Bronchial epithelial cell (primary cell): ENCODE data around the gene SH3GL3. TPM values are rescaled to one million over a fixed set of nuclear protein-coding genes. Genes with fewer than 3 reads are reported as not detected.

Source experiments
- DNase-seq: peaks from one replicate; pipeline ENCODE4 v3.0.0-alpha.2; 2010; ENCODE audit warnings: low read depth
- FAIRE-seq: peaks from 2 replicates; lab custom pipeline; 2011; peaks lifted over from hg19 to GRCh38; lab: Jason Lieb, UNC
- H3K27me3 ChIP-seq: 2 replicates; pipeline ENCODE4 v1.5.1; 2011; ENCODE audit warnings: low read length; ENCODE audit not compliant: control insufficient read depth, insufficient read depth
- H3K36me3 ChIP-seq: 2 replicates; pipeline ENCODE4 v1.5.1; 2011; ENCODE audit warnings: low read length; ENCODE audit not compliant: control insufficient read depth, insufficient read depth
- H3K4me3 ChIP-seq: 2 replicates; pipeline ENCODE4 v1.5.1; 2011; ENCODE audit warnings: mild to moderate bottlenecking, low read depth, low read length, control low read depth
- CTCF ChIP-seq: IDR thresholded peaks from 2 replicates; pipeline ENCODE4 v1.5.1; 2011; ENCODE audit warnings: mild to moderate bottlenecking, moderate library complexity, low read length, control low read depth, inconsistent platforms; ENCODE audit not compliant: insufficient read depth, severe bottlenecking
- total RNA-seq: library from RNA; depleted of rRNA; stranded (reverse); fragments of >200 nt; gene quantifications from 2 replicates; pipeline ENCODE4 v1.2.1, GENCODE V29; 2014

SH3GL3 gene
- total RNA-seq, 1 donor from 2014 or later, result 1.1 TPM

- Histone ChIP-seq H3K36me3 (no peaks in the 10 kb centered on the region), H3K4me3 (no peak overlapping the region), H3K27me3 (no peaks in the 10 kb centered on the region)
- DNase-seq (no peak), FAIRE-seq (no peak)
- no peak for TF ChIP-seq CTCF
Observed at GRCh38 chr15:83558146-83558545, 111.0 kb downstream of the SH3GL3 start.

GRCh38 chr15:83559310-83559966 lies 112.3 kb downstream of the SH3GL3 start:
- no peaks in the 10 kb centered on the region for H3K27me3 ChIP-seq
- TF ChIP-seq CTCF, result peak; percentile 76
- peak; percentile 90 for FAIRE-seq
- DNase-seq, result peak; percentile 78
- no peaks in the 10 kb centered on the region for H3K36me3 ChIP-seq
- H3K4me3 ChIP-seq, result no peak overlapping the region

- no peaks in the 10 kb centered on the region for H3K27me3 ChIP-seq
- no peak overlapping the region for H3K4me3 ChIP-seq
- TF ChIP-seq CTCF, result no peak
- no peaks in the 10 kb centered on the region for H3K36me3 ChIP-seq
- no peak for FAIRE-seq
- DNase-seq, result no peak
Observed at GRCh38 chr15:83561661-83562060, 114.5 kb downstream of the SH3GL3 start.

DNA sequence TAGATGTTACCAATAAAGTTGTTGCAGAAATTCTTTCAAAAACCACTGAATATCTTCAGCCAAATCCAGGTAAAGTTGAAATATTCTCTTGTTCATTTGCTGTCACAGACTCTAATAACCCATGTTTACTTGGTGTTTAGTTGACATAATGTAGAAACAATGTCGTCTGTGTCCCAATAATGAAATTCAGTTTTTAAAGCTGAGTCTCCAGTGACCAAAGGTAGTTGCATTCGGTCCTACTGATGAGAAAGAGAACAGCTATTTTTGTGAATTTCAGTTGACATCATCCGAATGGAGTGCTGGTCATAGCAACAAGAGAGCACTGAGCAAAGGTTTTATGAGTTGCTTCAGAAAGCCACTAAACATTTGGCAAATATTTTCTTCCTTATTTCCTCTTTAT lies 118.0 kb downstream of the SH3GL3 start:
- Histone ChIP-seq H3K4me3 (no peak overlapping the region), H3K36me3 (no peaks in the 10 kb centered on the region), H3K27me3 (no peaks in the 10 kb centered on the region)
- no peak for FAIRE-seq
- no peak for TF ChIP-seq CTCF
- DNase-seq, result no peak

GRCh38 chr15:83565553-83566159 lies 118.5 kb downstream of the SH3GL3 start:
- peak; percentile 35 for DNase-seq
- FAIRE-seq, result no peak
- Histone ChIP-seq H3K4me3 (no peak overlapping the region), H3K36me3 (no peaks in the 10 kb centered on the region), H3K27me3 (no peaks in the 10 kb centered on the region)
- peak; percentile 63 for TF ChIP-seq CTCF
